GM21619 (cell line): ENCODE measurements around the gene SBF2.
A peak's percentile ranks its signal among the peaks of the same experiment; 100 is the strongest.
"Not testable (repeated sequence)": the region's sequence is repeated elsewhere in the genome, so short reads cannot be mapped to it uniquely, and the experiment has no call there.

Experiments
- ATAC-seq: cut with Tn5 transposase; IDR thresholded peaks from one replicate; pipeline ENCODE4 v1.9.1; 2021; ENCODE audit not compliant: unreplicated experiment

SBF2 gene

DNA sequence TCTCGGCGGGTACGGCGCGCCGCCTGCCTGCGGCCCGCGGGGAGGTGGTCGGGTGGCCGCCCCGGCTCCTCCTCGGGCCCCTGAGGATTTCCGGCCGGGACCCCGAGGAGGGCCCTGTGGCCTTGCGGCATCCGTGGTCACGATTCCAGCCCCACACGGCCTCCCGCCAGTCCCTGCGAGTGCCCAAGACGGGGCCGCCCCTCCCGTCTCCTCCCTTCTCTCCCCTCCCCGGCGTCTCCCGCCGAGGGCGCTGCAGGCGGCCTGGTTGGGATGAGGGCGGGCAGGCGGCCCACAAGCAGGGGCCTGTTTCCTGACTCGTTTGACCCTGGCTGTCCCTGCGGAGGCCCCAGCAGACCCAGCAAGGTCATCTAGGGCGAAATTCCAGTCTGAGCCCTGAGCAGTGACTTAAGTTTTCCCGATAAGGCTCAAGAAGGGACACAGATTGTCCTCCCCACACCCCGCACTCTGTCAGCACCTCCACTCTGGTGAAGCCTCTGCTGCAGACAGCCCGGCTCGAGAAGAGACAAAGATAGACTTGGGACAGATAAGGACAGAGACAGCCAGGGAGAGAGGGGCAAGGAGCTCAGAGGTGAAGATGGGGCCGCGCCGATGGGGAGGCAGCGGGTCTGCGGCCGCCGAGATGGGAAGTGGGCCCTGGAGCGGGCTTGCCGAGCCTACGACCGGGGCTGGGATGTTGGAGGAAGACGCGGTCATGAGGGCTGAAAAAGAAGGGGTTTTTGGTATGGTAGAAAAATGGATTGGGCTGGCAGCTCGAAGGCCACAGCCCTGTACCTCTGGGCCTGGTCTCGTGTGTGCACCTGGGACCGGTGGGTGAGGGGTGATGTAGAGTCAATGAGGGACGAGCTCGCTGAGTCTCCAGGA lies 535.1 kb downstream of the SBF2 start:
- peak; percentile 35 for ATAC-seq

DNA sequence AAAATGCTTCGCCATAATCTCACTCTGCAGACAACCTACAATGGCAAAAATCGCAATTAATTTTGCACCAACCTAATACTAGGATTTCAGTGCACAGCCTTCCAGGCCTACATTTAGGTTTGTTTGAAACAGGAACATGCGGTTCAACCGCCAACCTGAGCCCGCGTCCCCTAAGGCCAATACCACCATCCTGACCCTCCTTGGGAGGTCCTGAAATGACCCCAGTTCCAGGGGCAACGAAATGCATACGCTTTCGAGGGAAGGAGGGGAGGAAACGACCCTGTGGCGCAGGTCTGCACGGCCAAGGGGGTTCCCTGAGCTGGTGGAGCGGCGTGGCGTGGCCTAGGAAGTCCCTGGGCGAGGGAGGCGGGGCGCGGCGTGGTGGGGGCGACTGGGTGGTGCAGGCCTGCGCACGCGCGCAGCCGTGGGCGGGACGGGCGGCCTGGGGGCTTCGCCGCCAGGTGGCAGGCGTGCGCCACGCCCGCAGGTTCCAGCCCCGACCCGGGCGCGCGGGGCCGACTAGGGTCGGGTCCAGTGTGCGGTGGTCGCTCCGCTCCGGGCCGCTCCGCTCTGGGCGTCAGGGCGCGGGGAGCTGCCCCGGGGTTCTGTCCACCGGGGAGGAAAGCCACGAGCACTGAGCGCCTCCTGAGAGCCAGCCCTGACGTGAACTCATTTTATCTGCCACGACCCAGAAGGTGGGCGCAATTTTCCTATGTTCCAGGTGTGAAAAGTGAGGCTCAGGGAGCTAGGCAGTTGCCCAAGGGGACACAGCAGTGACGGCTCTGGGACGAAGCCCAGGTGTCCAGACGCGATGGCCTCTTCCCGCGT lies 536.0 kb downstream of the SBF2 start:
- peak; percentile 44 for ATAC-seq

DNA sequence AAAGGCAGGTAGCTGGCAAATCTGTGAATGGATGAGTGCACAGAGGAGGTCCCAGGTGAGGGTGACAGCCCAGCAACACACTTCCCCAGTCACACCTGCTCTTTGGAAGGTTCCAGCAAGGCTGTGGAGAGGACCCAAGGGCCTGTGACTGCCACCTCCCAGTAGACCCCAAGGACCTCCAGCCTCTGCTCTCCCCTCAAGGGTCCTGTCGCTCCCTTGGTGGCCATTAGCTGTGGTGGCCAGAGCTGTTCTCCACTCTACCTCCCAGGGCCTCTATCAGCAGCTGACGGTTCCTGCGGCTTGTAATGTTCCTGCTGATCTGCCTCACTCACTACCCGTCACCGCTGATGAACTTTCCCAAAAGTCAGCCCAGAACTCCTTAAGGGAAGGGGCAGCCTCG lies 537.1 kb downstream of the SBF2 start:
- ATAC-seq: no peak

DNA sequence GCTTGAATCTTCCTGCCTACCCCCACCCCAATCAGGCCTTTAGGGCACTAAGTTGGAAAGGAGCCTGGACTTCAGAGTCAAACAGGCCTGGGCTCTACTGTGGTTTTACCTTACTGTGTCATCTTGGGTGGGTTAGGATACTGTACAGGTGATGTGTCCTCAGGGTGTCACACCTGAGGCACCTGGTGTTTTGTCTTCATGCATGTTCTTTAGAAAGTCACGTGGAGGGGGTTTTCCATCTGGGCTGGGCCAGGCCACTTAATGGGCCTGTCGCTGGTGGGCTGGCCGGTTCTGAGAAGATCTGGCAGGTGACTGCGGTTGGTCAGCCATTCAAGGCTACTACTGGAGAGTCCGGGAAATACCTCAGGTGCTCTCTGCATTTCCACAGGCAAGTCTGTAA lies 537.6 kb downstream of the SBF2 start:
- no peak for ATAC-seq

DNA sequence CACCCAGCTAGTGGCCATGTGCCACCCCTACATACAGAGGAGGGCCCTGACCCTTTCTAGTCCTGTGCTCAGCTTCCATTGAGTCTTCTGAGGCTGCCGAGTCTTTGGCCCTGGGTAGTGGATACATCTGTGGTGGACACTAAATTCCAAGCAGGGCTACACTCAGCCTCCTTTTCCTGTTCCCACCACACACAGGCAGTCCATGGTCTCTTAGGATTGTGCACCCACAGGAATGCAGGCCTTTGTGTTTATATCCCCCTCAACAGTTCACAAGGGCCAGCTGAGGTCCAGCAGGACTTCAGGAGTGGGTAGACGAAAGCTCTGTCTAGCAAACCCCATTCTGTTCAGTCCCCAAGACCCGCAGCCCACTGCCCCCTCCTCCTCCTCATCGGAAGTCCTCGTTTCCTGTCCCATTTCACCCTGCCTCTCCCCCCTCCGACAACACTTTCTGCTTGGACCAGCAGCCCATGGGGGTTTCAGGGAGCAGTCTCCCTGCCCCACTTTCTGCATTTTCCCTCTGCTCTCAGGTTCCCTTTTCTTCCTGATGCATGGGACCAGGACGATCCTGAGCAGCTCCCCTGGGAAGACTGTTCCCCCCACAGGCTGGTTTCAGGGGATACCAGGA lies 538.3 kb downstream of the SBF2 start:
- no peak for ATAC-seq

DNA sequence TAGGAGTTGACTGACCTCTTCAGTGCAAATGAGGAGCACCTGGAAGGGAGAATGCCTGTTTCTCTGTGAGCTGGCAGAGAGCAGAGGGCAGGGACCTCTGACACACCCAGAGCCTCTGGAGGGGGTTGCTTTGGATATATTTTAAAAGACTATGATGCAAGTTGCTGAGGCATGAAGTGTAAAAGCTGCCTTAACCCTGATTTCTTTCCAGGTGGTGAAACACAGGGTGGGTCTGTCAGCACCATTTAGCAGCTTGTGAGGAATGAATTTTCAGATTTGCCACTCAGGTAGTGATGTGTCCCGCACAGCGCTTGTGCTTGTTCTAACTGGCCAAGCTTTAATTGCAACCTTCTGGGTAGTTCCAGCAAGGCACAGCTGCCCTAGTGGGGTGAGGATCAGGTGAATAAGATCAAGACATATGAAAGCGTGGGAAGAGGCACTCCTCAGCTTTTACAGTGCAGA lies 540.0 kb downstream of the SBF2 start:
- ATAC-seq: no peak

DNA sequence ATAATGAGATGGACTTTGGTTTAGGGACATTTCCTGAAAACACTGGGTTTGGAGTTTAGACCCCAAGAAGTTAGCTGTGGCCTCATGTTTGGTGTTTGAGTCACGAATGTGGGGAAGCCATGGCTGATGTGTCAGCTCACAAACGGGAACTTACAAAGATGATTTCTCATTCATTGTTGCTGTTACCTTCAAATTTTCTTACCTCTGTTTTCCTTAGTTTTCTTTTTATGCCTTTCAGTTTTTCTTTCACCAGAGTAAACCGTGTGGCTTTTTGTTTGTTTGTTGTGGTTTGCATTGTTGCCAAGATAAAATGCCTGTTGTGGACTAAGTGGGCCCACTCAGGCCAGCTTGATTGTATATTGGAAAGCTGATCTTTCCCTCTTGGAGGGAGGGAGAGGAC lies 541.0 kb downstream of the SBF2 start:
- ATAC-seq: no peak

DNA sequence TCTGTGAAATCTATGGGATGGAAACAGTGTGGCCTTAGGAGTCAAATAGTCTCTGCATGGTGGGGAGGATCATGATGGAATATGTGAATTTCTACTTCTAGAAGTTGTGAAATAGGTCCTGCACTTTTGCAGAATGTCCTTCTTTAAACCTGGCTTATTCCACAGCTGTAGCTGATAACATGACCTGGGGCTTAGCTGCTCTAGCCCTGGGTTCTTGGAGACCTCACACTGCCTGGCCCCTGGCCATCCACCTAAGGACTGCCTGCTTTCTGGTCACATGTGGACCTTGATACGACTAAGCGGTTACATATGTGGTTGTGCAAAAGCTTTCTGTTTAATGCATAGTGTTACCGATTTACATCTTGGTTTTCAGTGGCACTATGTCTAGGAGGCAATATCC lies 541.9 kb downstream of the SBF2 start:
- ATAC-seq: no peak

DNA sequence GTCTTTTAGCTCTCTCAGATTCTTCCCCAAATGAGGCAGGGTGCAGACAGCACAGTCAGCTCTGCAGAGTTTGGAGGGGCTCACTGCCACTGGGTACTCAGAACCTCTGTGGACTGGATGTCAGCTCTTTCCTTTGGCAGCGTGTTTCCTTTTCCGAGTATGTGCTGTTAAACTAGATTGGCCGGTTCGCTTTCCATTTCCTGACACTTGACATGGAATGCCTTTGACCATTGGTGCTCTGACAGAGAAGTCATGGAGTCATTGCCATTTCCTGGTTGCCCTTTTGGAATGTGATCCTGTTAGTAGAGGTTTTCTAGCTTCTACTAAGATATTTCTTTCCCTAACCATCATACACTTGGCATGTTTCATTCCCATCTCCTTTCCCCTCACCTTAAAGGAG lies 543.5 kb downstream of the SBF2 start:
- no peak for ATAC-seq

DNA sequence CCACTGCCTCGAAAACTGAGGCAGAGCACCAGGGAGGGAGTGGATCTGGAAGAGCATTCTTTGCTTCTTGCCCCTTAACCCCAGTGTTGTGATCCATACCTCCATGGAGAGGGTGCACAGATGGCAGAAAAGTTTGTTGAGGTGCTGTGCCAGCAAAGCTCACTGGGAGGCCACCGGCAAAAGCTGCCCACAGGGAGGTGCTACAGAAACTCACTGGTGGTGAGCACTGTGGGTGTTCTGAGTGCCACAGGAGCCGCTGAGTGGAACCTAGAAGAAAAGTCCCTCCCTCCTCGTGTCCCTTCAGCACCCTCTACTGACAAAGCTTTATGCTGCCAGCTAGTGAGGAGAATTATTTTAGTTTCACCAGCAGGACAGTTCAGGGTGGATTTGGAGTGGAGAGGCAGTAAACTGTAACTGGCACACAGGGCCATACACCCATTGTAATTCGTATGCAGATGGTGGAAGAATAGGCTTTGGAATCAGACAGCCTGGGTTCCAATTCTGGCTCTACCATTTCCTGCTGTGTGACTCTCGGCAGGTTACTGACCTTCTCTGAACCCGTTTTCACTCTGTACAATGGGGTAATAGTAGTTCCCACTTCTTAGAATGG lies 545.6 kb downstream of the SBF2 start:
- peak; percentile 75 for ATAC-seq

DNA sequence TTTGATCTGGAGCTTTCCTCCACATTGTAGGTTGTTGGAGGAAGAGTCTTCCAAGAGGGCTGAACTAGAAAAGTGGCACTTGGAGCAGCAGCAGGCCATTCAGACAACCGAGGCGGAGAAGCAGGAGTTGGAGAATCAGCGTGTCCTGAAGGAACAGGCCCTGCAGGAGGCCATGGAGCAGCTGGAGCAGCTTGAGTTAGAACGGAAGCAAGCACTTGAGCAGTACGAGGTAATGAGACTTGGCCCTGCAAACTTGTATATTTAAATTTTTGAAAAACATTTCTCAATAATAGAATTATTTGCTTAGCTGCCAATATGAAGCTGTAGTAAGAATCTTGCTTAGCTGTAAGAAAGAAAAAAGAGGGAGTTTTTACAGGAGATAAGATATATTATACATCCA lies 546.2 kb downstream of the SBF2 start:
- ATAC-seq: no peak

DNA sequence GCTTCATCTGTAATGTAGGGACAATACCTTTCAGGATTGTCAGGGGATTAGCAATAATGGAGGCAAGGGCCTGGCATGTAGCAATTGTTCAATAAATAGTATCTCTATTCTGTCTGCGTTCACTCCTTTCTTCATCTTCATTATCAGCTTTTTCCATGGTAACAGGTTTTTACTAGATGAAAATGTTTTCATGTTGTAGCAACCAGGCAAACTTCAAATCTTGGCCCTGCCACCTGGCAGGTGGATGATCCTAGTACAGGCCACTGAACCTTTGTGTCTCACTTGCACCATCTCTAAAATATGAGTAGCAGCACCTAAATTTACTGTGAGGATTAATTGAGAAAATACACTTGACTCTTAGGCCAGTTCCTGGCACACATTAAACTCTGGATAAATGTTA lies 546.8 kb downstream of the SBF2 start:
- no peak for ATAC-seq

DNA sequence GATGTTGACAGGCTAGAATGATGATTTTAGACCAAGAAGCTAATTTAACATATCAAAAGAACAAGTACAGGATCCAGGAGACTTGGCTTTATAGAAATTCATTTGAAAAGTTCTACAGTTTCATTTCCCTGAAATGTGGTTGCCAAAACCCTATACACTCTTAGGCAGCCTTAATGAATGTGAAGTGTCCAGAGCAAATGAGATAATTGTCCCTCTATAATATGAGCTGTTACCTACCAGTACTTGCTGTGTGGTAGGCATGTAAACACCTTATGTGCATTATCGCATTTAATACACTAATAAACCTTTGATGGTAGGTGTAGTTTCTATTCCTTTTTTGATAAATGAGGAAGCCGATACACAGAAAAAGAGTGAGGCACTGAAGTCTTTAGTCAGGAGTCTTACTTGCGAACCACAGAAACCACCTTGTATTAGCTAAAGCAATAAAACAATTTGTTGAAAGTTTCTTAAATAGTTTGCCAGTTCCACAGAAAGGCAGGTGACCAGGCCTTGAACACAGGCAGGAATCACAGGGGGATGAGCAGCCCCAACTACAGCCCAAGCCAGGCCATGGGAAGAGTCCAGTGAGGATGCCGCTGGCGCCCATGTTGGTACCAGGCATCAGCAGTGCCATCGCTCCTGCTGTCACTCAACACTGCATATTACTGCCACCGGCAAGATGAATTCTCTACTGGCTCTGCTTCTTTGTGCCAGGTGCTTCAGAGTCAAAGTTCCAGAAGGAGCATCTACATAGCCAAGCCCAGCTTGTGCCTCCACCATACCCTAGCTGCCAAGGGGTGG lies 548.4 kb downstream of the SBF2 start:
- ATAC-seq: peak; percentile 44

DNA sequence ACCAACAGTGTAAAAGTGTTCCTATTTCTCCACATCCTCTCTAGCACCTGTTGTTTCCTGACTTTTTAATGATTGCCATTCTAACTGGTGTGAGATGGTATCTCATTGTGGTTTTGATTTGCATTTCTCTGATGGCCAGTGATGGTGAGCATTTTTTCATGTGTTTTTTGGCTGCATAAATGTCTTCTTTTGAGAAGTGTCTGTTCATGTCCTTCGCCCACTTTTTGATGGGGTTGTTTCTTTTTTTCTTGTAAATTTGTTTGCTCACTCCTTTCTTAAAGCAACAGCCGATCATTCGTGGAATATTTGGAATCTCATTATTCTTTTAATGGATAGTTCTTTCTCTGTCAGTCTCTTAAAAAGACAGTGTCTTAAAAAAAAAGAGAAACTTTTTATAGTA lies 550.5 kb downstream of the SBF2 start:
- not testable (repeated sequence) for ATAC-seq

DNA sequence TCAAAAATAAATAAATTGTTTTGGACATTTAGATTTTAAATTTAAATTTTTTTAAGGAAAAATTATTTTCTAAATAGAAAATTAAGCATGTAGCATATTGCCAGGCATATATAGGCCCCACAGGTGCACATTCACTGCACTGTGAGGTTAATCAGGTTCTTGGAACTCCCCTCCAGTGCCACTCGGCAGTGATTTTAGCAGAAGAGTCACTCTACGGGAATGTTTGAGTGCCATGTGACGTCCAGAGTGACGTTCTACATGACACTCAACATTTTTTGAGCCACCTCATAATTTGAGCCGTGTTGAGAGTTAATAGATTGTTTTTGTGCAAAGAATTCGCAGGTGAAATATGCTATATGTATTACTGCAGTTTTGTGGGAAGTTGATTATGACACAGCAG lies 552.8 kb downstream of the SBF2 start:
- ATAC-seq: no peak

DNA sequence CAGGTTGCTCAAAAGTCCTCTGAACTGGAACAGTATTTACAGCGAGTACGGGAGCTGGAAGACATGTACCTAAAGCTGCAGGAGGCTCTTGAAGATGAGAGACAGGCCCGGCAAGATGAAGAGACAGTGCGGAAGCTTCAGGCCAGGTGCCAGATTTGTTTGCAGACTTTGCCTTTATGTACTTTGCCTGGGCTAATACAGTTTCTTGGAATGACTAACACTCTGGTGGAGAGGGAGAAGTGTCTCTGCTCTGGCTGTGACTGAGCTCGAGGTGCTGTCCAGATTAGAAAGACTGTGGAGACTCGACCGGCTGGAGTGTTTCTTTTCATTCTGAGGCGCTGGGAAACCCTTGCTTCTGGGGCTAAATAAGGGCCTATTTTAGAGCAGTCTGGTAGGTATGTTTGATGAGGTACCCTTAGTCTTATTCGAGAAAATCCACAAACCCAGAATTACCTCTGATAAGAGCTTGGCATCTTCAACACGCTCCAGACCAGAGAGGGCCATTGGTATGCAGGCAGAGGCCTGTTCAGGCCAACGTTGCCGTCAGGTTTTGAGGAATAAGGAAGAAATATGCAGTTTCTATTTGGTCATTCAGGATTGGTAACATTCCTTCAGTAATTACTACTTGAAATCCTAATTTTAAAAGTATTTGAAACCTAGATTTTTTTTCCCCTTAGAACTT lies 553.7 kb downstream of the SBF2 start:
- no peak for ATAC-seq

DNA sequence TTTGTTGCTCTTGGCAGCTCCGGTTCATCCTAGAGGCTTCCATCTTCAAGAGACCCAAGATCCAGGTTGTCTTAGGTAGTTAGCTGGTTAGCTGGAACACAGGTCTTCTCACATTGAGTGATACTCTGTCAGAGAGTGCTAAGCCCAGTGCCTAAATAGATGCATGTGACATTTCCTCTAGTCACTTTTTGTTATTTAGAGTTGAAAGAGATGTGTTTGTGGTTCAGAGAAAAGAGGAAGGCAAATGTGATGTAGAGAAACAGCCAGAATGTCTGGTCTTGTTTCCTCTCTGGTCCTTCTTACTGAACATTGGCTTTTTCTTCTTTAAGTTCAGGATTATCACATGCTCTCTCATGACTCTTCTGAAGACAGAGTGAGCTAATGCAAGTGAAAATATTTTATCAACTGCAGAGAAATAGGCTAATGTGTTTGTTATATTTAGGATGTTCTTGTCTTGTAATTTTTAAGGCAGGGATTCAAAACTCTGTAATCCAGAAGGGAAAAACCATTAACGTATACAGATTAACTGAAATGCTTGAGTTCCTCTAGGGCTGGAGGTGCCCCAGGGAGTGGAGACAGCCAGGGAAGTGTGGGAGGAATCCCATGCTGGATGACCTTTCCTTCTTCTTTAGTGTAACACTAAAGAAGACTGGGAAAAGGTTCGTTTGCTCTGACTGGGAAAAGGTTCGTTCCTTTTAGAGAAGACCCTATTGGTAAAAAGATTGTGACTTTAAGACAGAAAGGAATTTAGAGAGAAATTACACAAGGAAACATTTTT lies 554.7 kb downstream of the SBF2 start:
- ATAC-seq: peak; percentile 71

DNA sequence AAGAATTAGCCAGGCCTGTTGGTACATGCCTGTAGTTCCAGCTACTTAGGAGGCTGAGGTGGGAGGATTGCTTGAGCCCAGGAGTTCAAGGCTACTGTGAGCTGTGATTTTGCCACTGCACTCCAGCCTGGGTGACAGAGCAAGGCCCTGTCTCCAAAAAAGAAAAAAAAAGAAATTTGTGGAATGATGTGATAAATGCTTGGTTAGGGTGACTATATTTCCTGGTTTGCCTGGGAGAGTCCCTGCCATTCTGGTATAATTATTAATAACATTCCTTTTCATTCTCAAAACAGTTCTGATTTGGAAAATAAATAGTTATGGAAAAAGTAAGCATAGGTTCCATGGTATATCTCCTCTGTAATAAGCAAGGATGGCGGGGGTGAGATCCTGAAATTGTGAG lies 555.3 kb downstream of the SBF2 start:
- ATAC-seq: no peak

DNA sequence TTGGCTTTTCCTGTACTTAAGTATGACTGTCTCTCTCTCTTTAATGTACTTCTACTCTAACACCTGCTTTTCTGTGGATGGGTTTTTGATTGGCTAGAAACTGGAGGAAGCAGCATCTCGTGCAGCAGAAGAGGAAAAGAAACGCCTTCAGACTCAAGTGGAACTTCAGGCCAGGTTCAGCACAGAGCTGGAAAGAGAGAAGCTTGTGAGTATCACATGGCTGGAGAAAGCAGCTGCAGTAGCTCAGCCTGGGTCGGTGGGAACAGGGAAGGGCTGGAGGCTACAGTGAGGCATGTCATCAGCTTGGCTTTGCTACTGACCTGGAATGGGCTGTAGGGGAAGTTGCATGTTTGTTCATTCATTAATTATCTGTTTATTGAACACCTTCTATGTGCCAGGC lies 555.9 kb downstream of the SBF2 start:
- ATAC-seq: no peak
